IMR-90 (cell line): Measurements from ENCODE around the gene PIP4K2A. TPM values are rescaled to one million over a fixed set of nuclear protein-coding genes. Genes with fewer than 3 reads are reported as not detected.

Experiments
- ATAC-seq: fragments of 200-7000 bp; cut with Tn5 transposase; 2 replicates; pipeline ENCODE4 v1.9.1; 2020; ENCODE audit warnings: low read depth, mild to moderate bottlenecking, moderate library complexity
- BruUV-seq: library from RNA; stranded (reverse); fragments of 400-500 nt; replicated peaks from 2 replicates; lab custom pipeline; 2021; lab: Mats Ljungman, UMichigan
- CTCF ChIA-PET: fragments of 300-600 bp; formaldehyde crosslinking; extraction: SDS; loops from one replicate; lab custom pipeline; 2021; ENCODE audit warnings: antibody characterized with exemption; lab: Yijun Ruan, JAX
- POLR2A ChIA-PET: fragments of 300-600 bp; sonication (Branson Sonifier 250); formaldehyde crosslinking; loops from one replicate; lab custom pipeline; 2022; ENCODE audit warnings: antibody characterized with exemption; ENCODE audit not compliant: unreplicated experiment; lab: Charles Lee
- DNase-seq: peaks from one replicate; pipeline ENCODE4 v3.0.0; 2013
- H2AFZ ChIP-seq: replicated peaks from 2 replicates; pipeline ENCODE3; 2013; ENCODE audit warnings: low read length, mild to moderate bottlenecking; ENCODE audit not compliant: poor library complexity
- H2AK5ac ChIP-seq: 2 replicates; pipeline ENCODE4 v1.6.1; 2013; ENCODE audit warnings: low read depth, low read length, inconsistent platforms
- H2AK9ac ChIP-seq: replicated peaks from 2 replicates; pipeline ENCODE3; 2013; ENCODE audit warnings: mild to moderate bottlenecking, low read depth, low read length, moderate library complexity; ENCODE audit not compliant: poor library complexity
- H2BK120ac ChIP-seq: 2 replicates; pipeline ENCODE4 v1.6.1; 2013; ENCODE audit warnings: low read depth, low read length, inconsistent platforms
- H2BK15ac ChIP-seq: 3 replicates; pipeline ENCODE4 v1.6.1; 2013; ENCODE audit warnings: low read depth, low read length, inconsistent platforms
- H2BK20ac ChIP-seq: 2 replicates; pipeline ENCODE4 v1.6.1; 2013; ENCODE audit warnings: low read depth, mild to moderate bottlenecking, inconsistent platforms, low read length, moderate library complexity
- H2BK5ac ChIP-seq: 2 replicates; pipeline ENCODE4 v1.6.1; 2013; ENCODE audit warnings: mild to moderate bottlenecking, low read depth, low read length, inconsistent platforms; ENCODE audit not compliant: poor library complexity, severe bottlenecking
- H3K14ac ChIP-seq: replicated peaks from 2 replicates; pipeline ENCODE4 v1.6.1; 2013; ENCODE audit warnings: low read depth, low read length, inconsistent platforms
- H3K18ac ChIP-seq: 2 replicates; pipeline ENCODE4 v1.6.1; 2013; ENCODE audit warnings: low read depth, low read length, control low read depth
- H3K23ac ChIP-seq: 2 replicates; pipeline ENCODE4 v1.6.1; 2013; ENCODE audit warnings: low read depth, low read length, inconsistent platforms
- H3K27ac ChIP-seq: 2 replicates; pipeline ENCODE4 v1.5.1; 2013; ENCODE audit warnings: mild to moderate bottlenecking, control low read depth, low read length; ENCODE audit not compliant: insufficient read depth
- H3K27me3 ChIP-seq: 2 replicates; pipeline ENCODE4 v1.6.1; 2013; ENCODE audit warnings: low read length; ENCODE audit not compliant: control insufficient read depth, insufficient read depth
- H3K36me3 ChIP-seq: 2 replicates; pipeline ENCODE4 v1.6.1; 2013; ENCODE audit warnings: low read length, mixed read lengths; ENCODE audit not compliant: control insufficient read depth, insufficient read depth
- H3K4ac ChIP-seq: 2 replicates; pipeline ENCODE4 v1.6.1; 2013; ENCODE audit warnings: low read depth, low read length, inconsistent platforms
- H3K4me1 ChIP-seq: 2 replicates; pipeline ENCODE4 v1.6.1; 2013; ENCODE audit warnings: low read length, mixed read lengths; ENCODE audit not compliant: control insufficient read depth, insufficient read depth
- H3K4me2 ChIP-seq: 2 replicates; pipeline ENCODE4 v1.6.1; 2013; ENCODE audit warnings: low read depth, mild to moderate bottlenecking, control low read depth, low read length, moderate library complexity
- H3K4me3 ChIP-seq: 2 replicates; pipeline ENCODE4 v1.5.1; 2013; ENCODE audit warnings: low read depth, mild to moderate bottlenecking, control low read depth, low read length, moderate library complexity; ENCODE audit not compliant: insufficient read depth
- H3K56ac ChIP-seq: 2 replicates; pipeline ENCODE4 v1.6.1; 2013; ENCODE audit warnings: low read length, inconsistent platforms; ENCODE audit not compliant: insufficient read depth; ENCODE audit errors: extremely low read depth
- H3K79me1 ChIP-seq, 2 experiments: 2 replicates each; pipeline ENCODE4 v1.6.1; 2013; ENCODE audit warnings: low read length in 2 of 2, inconsistent platforms in 1 of 2, low read depth in 1 of 2
- H3K9ac ChIP-seq: 2 replicates; pipeline ENCODE4 v1.6.1; 2013; ENCODE audit warnings: low read depth, low read length, control low read depth
- H3K9me1 ChIP-seq: 2 replicates; pipeline ENCODE4 v1.6.1; 2013; ENCODE audit warnings: low read length, inconsistent platforms; ENCODE audit not compliant: insufficient read depth
- H3K9me3 ChIP-seq: 2 replicates; pipeline ENCODE4 v1.6.1; 2013; ENCODE audit warnings: low read length; ENCODE audit not compliant: control insufficient read depth, insufficient read depth
- H4K20me1 ChIP-seq: 2 replicates; pipeline ENCODE4 v1.6.1; 2013; ENCODE audit warnings: low read length, inconsistent platforms; ENCODE audit not compliant: insufficient read depth
- H4K5ac ChIP-seq: 2 replicates; pipeline ENCODE4 v1.6.1; 2013; ENCODE audit warnings: mild to moderate bottlenecking, low read depth, low read length, control low read depth
- H4K8ac ChIP-seq, 2 experiments: 2 replicates each; pipeline ENCODE4 v1.6.1; 2013; ENCODE audit warnings: low read depth in 2 of 2, low read length in 2 of 2, control low read depth in 1 of 2, inconsistent platforms in 1 of 2
- H4K91ac ChIP-seq: 2 replicates; pipeline ENCODE4 v1.6.1; 2013; ENCODE audit warnings: low read depth, low read length, inconsistent platforms; ENCODE audit not compliant: insufficient read depth
- CHD1 ChIP-seq: IDR thresholded peaks from 2 replicates; pipeline ENCODE4 v1.6.1; 2012; ENCODE audit warnings: low read depth, low read length, improper control_type of control experiment
- FOS ChIP-seq: fragments of 150-350 bp; IDR thresholded peaks from 2 replicates; pipeline ENCODE4 v1.6.1; 2016; ENCODE audit warnings: low read depth, low read length
- MAZ ChIP-seq: IDR thresholded peaks from 2 replicates; pipeline ENCODE4 v1.6.1; 2012; ENCODE audit warnings: low read depth, mild to moderate bottlenecking, low read length, improper control_type of control experiment, moderate library complexity, borderline replicate concordance
- MXI1 ChIP-seq: IDR thresholded peaks from 2 replicates; pipeline ENCODE4 v1.6.1; 2012; ENCODE audit warnings: low read depth, mild to moderate bottlenecking, low read length, moderate library complexity, borderline replicate concordance
- POLR2A ChIP-seq: IDR thresholded peaks from 2 replicates; pipeline ENCODE4 v1.6.1; 2012; ENCODE audit warnings: mild to moderate bottlenecking, low read depth, low read length
- RAD21 ChIP-seq: IDR thresholded peaks from 2 replicates; pipeline ENCODE4 v1.6.1; 2012; ENCODE audit warnings: low read length, improper control_type of control experiment
- USF2 ChIP-seq: fragments of 150-350 bp; IDR thresholded peaks from 2 replicates; pipeline ENCODE4 v1.6.1; 2017; ENCODE audit warnings: mild to moderate bottlenecking, antibody characterized with exemption, low read length, low read depth
- whole genome bisulfite sequencing, 2 experiments: methylation state at CpG; one replicate each; pipeline versions ENCODE4 v1.1.5 to v1.1.7; 2013; ENCODE audit warnings: missing lambda C conversion rate in 2 of 2; ENCODE audit not compliant: insufficient read length in 1 of 2; ENCODE audit errors: extremely low coverage in 2 of 2; 5-methylcytosine and 5-hydroxymethylcytosine counted together
- dilution Hi-C: fragments of 300-500 bp; cut with HindIII; formaldehyde crosslinking; loops from one replicate; pipeline ENCODE4 v1.14.3; 2018; ENCODE audit warnings: low sequenced_read_pairs; ENCODE audit not compliant: unreplicated experiment
- in situ Hi-C: fragments of 300-500 bp; cut with MboI; formaldehyde crosslinking; loops from 3 replicates; pipeline ENCODE4 v1.14.3; 2019; ENCODE audit warnings: low sequenced_read_pairs, inconsistent platforms, mixed read lengths
- intact Hi-C: fragments of 100-400 bp; cut with micrococcal nuclease; formaldehyde crosslinking; loops from 2 replicates; pipeline ENCODE4 v1.10.0; 2022
- polyA plus RNA-seq, 3 experiments: library from polyadenylated mRNA; depleted of rRNA; stranded (reverse); fragments of >200 nt; gene quantifications; 2 replicates each; pipeline ENCODE4 v1.2.3, GENCODE V29; 2012; ENCODE audit warnings: low replicate concordance in 1 of 3
- total RNA-seq: library from RNA; depleted of rRNA; stranded (reverse); fragments of >200 nt; gene quantifications from 2 replicates; pipeline ENCODE4 v1.2.3, GENCODE V29; 2012
- TF ChIP-seq, protein P1 (sequence below): fragments of 150-350 bp; IDR thresholded peaks from 2 replicates; pipeline ENCODE4 v1.6.1; 2016; ENCODE audit warnings: low read depth, mild to moderate bottlenecking, low read length, moderate library complexity, borderline replicate concordance
- TF ChIP-seq, protein P2 (sequence below): conservative IDR thresholded peaks from 2 replicates; pipeline ENCODE4 v1.5.1; 2012; ENCODE audit warnings: mild to moderate bottlenecking, low read depth, low read length, improper control_type of control experiment

Gene PIP4K2A
- total and polyA plus RNA-seq, 2 of the 4 experiments (the other 2 are of a cell fraction): 9.8 to 18.1 TPM

DNA sequence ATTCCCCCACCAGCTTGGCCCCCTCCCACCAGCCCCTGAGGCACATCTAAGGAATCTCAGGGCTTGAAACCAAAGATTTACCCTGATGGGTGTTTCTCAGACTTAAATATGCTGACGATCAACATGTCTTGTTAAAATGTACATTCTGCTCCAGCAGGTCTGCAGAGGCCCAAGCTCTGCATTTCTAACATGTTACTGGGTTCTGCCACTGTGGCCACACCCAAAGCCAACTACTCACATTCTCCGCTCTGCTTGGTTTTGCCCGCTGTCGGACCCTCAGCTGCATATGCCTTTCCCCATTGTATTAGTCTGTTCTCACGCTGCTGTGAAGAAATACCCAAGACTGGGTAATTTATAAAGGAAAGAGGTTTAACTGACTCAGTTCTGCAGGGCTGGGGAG, 8.9 kb downstream of the PIP4K2A start:
- Histone ChIP-seq H3K4me2 (no peak overlapping the region), H3K4ac (no peak overlapping the region), H3K27me3 (no peaks in the 10 kb centered on the region), H3K4me3 (no peak overlapping the region), H3K79me1 (peaks cover 56 to 84% of the 10 kb centered on the region in 2 experiments), H4K91ac (no peak overlapping the region), H4K20me1 (peaks cover 69% of the 10 kb centered on the region), H2BK5ac (no peak overlapping the region), H2BK15ac (no peak overlapping the region), H3K9me3 (no peaks in the 10 kb centered on the region), H3K23ac (no peak overlapping the region), H3K4me1 (peaks cover 2% of the 10 kb centered on the region; the same call in 1 of the 2 replicates), H3K18ac (no peak overlapping the region), H2BK120ac (no peak overlapping the region), H2AK5ac (no peak overlapping the region), H3K9ac (no peak overlapping the region), H3K56ac (no peak overlapping the region), H3K36me3 (no peaks in the 10 kb centered on the region), H3K27ac (no peak overlapping the region), H3K14ac (no peak overlapping the region), H2AFZ (no peak overlapping the region), H2AK9ac (no peak overlapping the region), H4K5ac (no peak overlapping the region), H2BK20ac (no peak overlapping the region), H3K9me1 (peaks cover 11% of the 10 kb centered on the region; the same call in 1 of the 2 replicates), H4K8ac (no peak overlapping the region)
- intact Hi-C loops: no loop called here
- CTCF ChIA-PET: no interaction called here
- ATAC-seq (no peak), DNase-seq (no peak)
- TF ChIP-seq POLR2A: no peak
- TF ChIP-seq, protein P1, sequence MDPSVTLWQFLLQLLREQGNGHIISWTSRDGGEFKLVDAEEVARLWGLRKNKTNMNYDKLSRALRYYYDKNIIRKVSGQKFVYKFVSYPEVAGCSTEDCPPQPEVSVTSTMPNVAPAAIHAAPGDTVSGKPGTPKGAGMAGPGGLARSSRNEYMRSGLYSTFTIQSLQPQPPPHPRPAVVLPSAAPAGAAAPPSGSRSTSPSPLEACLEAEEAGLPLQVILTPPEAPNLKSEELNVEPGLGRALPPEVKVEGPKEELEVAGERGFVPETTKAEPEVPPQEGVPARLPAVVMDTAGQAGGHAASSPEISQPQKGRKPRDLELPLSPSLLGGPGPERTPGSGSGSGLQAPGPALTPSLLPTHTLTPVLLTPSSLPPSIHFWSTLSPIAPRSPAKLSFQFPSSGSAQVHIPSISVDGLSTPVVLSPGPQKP: no peak
- no peak for TF ChIP-seq MXI1
- TF ChIP-seq MAZ: no peak
- no peak for TF ChIP-seq CHD1
- TF ChIP-seq, protein P2, sequence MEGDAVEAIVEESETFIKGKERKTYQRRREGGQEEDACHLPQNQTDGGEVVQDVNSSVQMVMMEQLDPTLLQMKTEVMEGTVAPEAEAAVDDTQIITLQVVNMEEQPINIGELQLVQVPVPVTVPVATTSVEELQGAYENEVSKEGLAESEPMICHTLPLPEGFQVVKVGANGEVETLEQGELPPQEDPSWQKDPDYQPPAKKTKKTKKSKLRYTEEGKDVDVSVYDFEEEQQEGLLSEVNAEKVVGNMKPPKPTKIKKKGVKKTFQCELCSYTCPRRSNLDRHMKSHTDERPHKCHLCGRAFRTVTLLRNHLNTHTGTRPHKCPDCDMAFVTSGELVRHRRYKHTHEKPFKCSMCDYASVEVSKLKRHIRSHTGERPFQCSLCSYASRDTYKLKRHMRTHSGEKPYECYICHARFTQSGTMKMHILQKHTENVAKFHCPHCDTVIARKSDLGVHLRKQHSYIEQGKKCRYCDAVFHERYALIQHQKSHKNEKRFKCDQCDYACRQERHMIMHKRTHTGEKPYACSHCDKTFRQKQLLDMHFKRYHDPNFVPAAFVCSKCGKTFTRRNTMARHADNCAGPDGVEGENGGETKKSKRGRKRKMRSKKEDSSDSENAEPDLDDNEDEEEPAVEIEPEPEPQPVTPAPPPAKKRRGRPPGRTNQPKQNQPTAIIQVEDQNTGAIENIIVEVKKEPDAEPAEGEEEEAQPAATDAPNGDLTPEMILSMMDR: no peak
- no peak for TF ChIP-seq RAD21
- no peak for TF ChIP-seq FOS
- TF ChIP-seq USF2: no peak
- 100% methylated on average over 1 of the region's 5 CpGs; no CpG with 5 or more reads in 1 of the 2 experiments for WGBS, 2 experiments
- no TSS peak for BruUV-seq
- POLR2A ChIA-PET: no interaction called here
- in situ Hi-C loops: no loop called here
- dilution Hi-C loops: no loop called here
